Measurements from ENCODE around the gene CELA2A.

DNA sequence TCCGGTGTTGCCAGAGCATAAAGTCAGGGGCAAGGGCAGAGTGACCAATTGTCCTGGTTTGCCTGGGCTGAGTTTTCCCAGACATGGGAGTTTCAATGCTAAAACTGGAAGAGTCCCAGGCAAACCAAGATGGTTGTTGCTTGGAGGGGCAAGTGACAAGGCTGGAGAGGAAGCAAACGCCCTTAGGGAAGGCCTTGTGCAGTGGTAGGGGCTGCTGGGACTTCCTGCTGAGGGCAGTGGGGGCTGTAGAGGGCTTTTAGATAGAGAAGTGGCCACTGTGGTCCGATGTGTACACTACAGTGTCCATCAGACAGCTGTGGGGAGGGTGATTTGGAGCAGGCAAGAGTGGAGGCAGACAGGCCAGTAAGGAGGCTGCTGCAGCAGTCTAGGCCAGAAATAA is 7.0 kb upstream of the CELA2A start:
- TF ChIP-seq, protein P1, sequence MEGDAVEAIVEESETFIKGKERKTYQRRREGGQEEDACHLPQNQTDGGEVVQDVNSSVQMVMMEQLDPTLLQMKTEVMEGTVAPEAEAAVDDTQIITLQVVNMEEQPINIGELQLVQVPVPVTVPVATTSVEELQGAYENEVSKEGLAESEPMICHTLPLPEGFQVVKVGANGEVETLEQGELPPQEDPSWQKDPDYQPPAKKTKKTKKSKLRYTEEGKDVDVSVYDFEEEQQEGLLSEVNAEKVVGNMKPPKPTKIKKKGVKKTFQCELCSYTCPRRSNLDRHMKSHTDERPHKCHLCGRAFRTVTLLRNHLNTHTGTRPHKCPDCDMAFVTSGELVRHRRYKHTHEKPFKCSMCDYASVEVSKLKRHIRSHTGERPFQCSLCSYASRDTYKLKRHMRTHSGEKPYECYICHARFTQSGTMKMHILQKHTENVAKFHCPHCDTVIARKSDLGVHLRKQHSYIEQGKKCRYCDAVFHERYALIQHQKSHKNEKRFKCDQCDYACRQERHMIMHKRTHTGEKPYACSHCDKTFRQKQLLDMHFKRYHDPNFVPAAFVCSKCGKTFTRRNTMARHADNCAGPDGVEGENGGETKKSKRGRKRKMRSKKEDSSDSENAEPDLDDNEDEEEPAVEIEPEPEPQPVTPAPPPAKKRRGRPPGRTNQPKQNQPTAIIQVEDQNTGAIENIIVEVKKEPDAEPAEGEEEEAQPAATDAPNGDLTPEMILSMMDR (IDR thresholded peaks at IDR 0.05): no peak
- TF ChIP-seq EZH2 (IDR thresholded peaks at IDR 0.05): no peak
- TF ChIP-seq EZH2phosphoT487 (IDR thresholded peaks at IDR 0.05): no peak

Data from neural progenitor cell (in vitro differentiated cells).